H9 (cell line): ENCODE results near the gene ATXN7. TPM values are rescaled to one million over a fixed set of nuclear protein-coding genes. Genes with fewer than 3 reads are reported as not detected.

Experiments used
- DNase-seq: peaks from one replicate; pipeline ENCODE4 v3.0.0-alpha.2; 2017
- H2AFZ ChIP-seq: one replicate; pipeline ENCODE4 v1.6.1; 2013; ENCODE audit warnings: mild to moderate bottlenecking, low read length, control low read depth, moderate library complexity
- H2AK5ac ChIP-seq: 2 replicates; pipeline ENCODE4 v1.6.1; 2013; ENCODE audit warnings: low read length, control low read depth, mixed read lengths; ENCODE audit not compliant: insufficient read length
- H2BK120ac ChIP-seq: one replicate; pipeline ENCODE4 v1.6.1; 2013; ENCODE audit warnings: low read depth, mild to moderate bottlenecking, low read length, control low read depth, inconsistent platforms; ENCODE audit not compliant: poor library complexity, severe bottlenecking
- H2BK12ac ChIP-seq: 2 replicates; pipeline ENCODE4 v1.6.1; 2013; ENCODE audit warnings: low read length, control low read depth, mixed read lengths, low read depth; ENCODE audit not compliant: insufficient read length
- H2BK15ac ChIP-seq: 2 replicates; pipeline ENCODE4 v1.6.1; 2013; ENCODE audit warnings: low read depth, low read length, control low read depth
- H2BK20ac ChIP-seq: one replicate; pipeline ENCODE4 v1.6.1; 2013; ENCODE audit warnings: low read depth, mild to moderate bottlenecking, low read length, control low read depth, inconsistent platforms; ENCODE audit not compliant: poor library complexity, severe bottlenecking
- H2BK5ac ChIP-seq: 2 replicates; pipeline ENCODE4 v1.6.1; 2013; ENCODE audit warnings: low read length, control low read depth, mixed read lengths; ENCODE audit not compliant: insufficient read length
- H3K14ac ChIP-seq: 2 replicates; pipeline ENCODE4 v1.6.1; 2013; ENCODE audit warnings: low read length, control low read depth; ENCODE audit not compliant: insufficient read depth
- H3K18ac ChIP-seq: 2 replicates; pipeline ENCODE4 v1.6.1; 2013; ENCODE audit warnings: low read depth, mild to moderate bottlenecking, mixed read lengths, low read length, control low read depth; ENCODE audit not compliant: insufficient read length
- H3K23ac ChIP-seq: 2 replicates; pipeline ENCODE4 v1.6.1; 2013; ENCODE audit warnings: low read length, control low read depth, mixed read lengths, low read depth; ENCODE audit not compliant: insufficient read length
- H3K23me2 ChIP-seq: 2 replicates; pipeline ENCODE4 v1.6.1; 2013; ENCODE audit warnings: low read depth, mild to moderate bottlenecking, mixed read lengths, low read length, control low read depth; ENCODE audit not compliant: insufficient read length, poor library complexity, severe bottlenecking
- H3K27ac ChIP-seq: 2 replicates; pipeline ENCODE4 v1.5.1; 2013; ENCODE audit warnings: low read length, control low read depth, mixed read lengths, low read depth; ENCODE audit not compliant: insufficient read length
- H3K27me3 ChIP-seq: 2 replicates; pipeline ENCODE4 v1.6.1; 2013; ENCODE audit warnings: low read length, control low read depth, inconsistent platforms; ENCODE audit not compliant: insufficient read depth
- H3K4ac ChIP-seq: 2 replicates; pipeline ENCODE4 v1.6.1; 2013; ENCODE audit warnings: low read depth, mild to moderate bottlenecking, control low read depth, inconsistent platforms, low read length, moderate library complexity
- H3K4me1 ChIP-seq: 2 replicates; pipeline ENCODE4 v1.6.1; 2013; ENCODE audit warnings: low read length, control low read depth, inconsistent platforms; ENCODE audit not compliant: insufficient read depth
- H3K4me2 ChIP-seq: 2 replicates; pipeline ENCODE4 v1.6.1; 2013; ENCODE audit warnings: low read length, control low read depth, mixed read lengths; ENCODE audit not compliant: insufficient read length, insufficient read depth
- H3K56ac ChIP-seq: 2 replicates; pipeline ENCODE4 v1.6.1; 2013; ENCODE audit warnings: low read depth, mild to moderate bottlenecking, mixed read lengths, low read length, control low read depth; ENCODE audit not compliant: insufficient read length
- H3K79me1 ChIP-seq: 2 replicates; pipeline ENCODE4 v1.6.1; 2013; ENCODE audit warnings: low read depth, mild to moderate bottlenecking, moderate library complexity, low read length, control low read depth, inconsistent platforms; ENCODE audit not compliant: insufficient read depth, poor library complexity, severe bottlenecking
- H3K79me2 ChIP-seq: 2 replicates; pipeline ENCODE4 v1.6.1; 2013; ENCODE audit warnings: low read length, control low read depth, inconsistent platforms; ENCODE audit not compliant: insufficient read depth
- H3K9ac ChIP-seq: 2 replicates; pipeline ENCODE4 v1.6.1; 2013; ENCODE audit warnings: low read length, control low read depth, mixed read lengths; ENCODE audit not compliant: insufficient read length; ENCODE audit errors: extremely low read depth
- H3K9me3 ChIP-seq: one replicate; pipeline ENCODE4 v1.6.1; 2013; ENCODE audit warnings: low read depth, low read length, inconsistent platforms; ENCODE audit not compliant: control insufficient read depth
- H3T11ph ChIP-seq: one replicate; pipeline ENCODE4 v1.6.1; 2013; ENCODE audit warnings: mild to moderate bottlenecking, low read length, control low read depth, inconsistent platforms
- H4K20me1 ChIP-seq: one replicate; pipeline ENCODE4 v1.6.1; 2013; ENCODE audit not compliant: control insufficient read depth, insufficient read length, insufficient read depth
- H4K5ac ChIP-seq: 2 replicates; pipeline ENCODE4 v1.6.1; 2013; ENCODE audit warnings: low read depth, mild to moderate bottlenecking, mixed read lengths, low read length, control low read depth; ENCODE audit not compliant: insufficient read length
- H4K8ac ChIP-seq: replicated peaks from 2 replicates; pipeline ENCODE4 v1.6.1; 2013; ENCODE audit warnings: low read length, control low read depth, mixed read lengths, low read depth; ENCODE audit not compliant: insufficient read length
- H4K91ac ChIP-seq: 2 replicates; pipeline ENCODE4 v1.6.1; 2013; ENCODE audit warnings: low read depth, mild to moderate bottlenecking, moderate library complexity, mixed read lengths, low read length, control low read depth; ENCODE audit not compliant: insufficient read length
- H3K27ac Mint-ChIP-seq, 3 experiments: 2 replicates in 2 of 3; 3 replicates in 1 of 3; pipeline ENCODE4 v1.8.0; 2020 to 2021; ENCODE audit warnings: mixed read lengths in 3 of 3, mild to moderate bottlenecking in 1 of 3, moderate library complexity in 1 of 3
- H3K27me3 Mint-ChIP-seq: 2 replicates; pipeline ENCODE4 v1.8.0; 2021; ENCODE audit warnings: low read depth, mild to moderate bottlenecking, moderate library complexity, mixed read lengths
- H3K36me3 Mint-ChIP-seq, 3 experiments: 2 replicates in 2 of 3; 3 replicates in 1 of 3; pipeline ENCODE4 v1.8.0; 2020 to 2021; ENCODE audit warnings: low read depth in 3 of 3, mixed read lengths in 3 of 3; ENCODE audit not compliant: insufficient read depth in 1 of 3
- H3K4me1 Mint-ChIP-seq, 2 experiments: 2 replicates each; pipeline ENCODE4 v1.8.0; 2020; ENCODE audit warnings: mixed read lengths in 2 of 2
- H3K4me3 Mint-ChIP-seq, 2 experiments: 2 replicates in 1 of 2; 3 replicates in 1 of 2; pipeline ENCODE4 v1.8.0; 2020 to 2021; ENCODE audit warnings: mild to moderate bottlenecking in 2 of 2, mixed read lengths in 2 of 2, moderate library complexity in 1 of 2
- H3K9me3 Mint-ChIP-seq, 2 experiments: 2 replicates in 1 of 2; 3 replicates in 1 of 2; pipeline ENCODE4 v1.8.0; 2020; ENCODE audit warnings: mild to moderate bottlenecking in 2 of 2, mixed read lengths in 2 of 2, moderate library complexity in 1 of 2
- CTCF ChIP-seq: fragments of 200-600 bp; sonication (generic); conservative IDR thresholded peaks from 3 replicates; pipeline ENCODE4 v1.8.0; 2021; ENCODE audit warnings: antibody characterized with exemption, mild to moderate bottlenecking
- WGBS: extraction: QIAGEN DNeasy Blood & Tissue Kit; methylation state at CpG from one replicate; pipeline ENCODE4 v1.1.7; 2013; ENCODE audit warnings: missing lambda C conversion rate, low lambda C conversion rate, mixed read lengths; ENCODE audit not compliant: insufficient read length; ENCODE audit errors: extremely low coverage; 5-methylcytosine and 5-hydroxymethylcytosine counted together
- total RNA-seq: library from RNA; stranded (reverse); gene quantifications from 2 replicates; pipeline ENCODE4 v1.2.1, GENCODE V29; 2021

Gene ATXN7
- total RNA-seq, 1 experiment from 2014 or later, result 21.5 TPM

GRCh38 chr3:64010199-64010598, 146.5 kb downstream of the ATXN7 start:
- H2BK120ac ChIP-seq, result no peak overlapping the region
- H3K23me2 ChIP-seq, result no peaks in the 10 kb centered on the region
- no peak overlapping the region for H3K18ac ChIP-seq
- H3K27ac ChIP-seq, result no peak overlapping the region
- no peak overlapping the region for H3K27ac Mint-ChIP-seq
- H4K8ac ChIP-seq, result no peak overlapping the region
- WGBS, result no CpG with 5 or more reads among the region's 5 CpGs
- DNase-seq, result no peak
- H4K5ac ChIP-seq, result no peak overlapping the region
- H3K4me1 ChIP-seq, result no peaks in the 10 kb centered on the region
- H2BK5ac ChIP-seq, result no peak overlapping the region
- no peak overlapping the region for H2AK5ac ChIP-seq
- no peak overlapping the region for H2AFZ ChIP-seq
- H3K9ac ChIP-seq, result no peak overlapping the region
- no peaks in the 10 kb centered on the region for H3K4me1 Mint-ChIP-seq
- H3K14ac ChIP-seq, result no peak overlapping the region
- H4K20me1 ChIP-seq, result no peaks in the 10 kb centered on the region
- H3K4ac ChIP-seq, result no peak overlapping the region
- peaks cover 28 to 73% (median 51%) of the 10 kb centered on the region in 3 experiments for H3K36me3 Mint-ChIP-seq
- no peaks in the 10 kb centered on the region for H3K9me3 ChIP-seq
- H3K23ac ChIP-seq, result no peak overlapping the region
- no peak overlapping the region for H3K4me3 Mint-ChIP-seq
- no peaks in the 10 kb centered on the region for H3K27me3 Mint-ChIP-seq
- no peak overlapping the region for H3K4me2 ChIP-seq
- H2BK20ac ChIP-seq, result no peak overlapping the region
- H4K91ac ChIP-seq, result no peak overlapping the region
- H3K56ac ChIP-seq, result no peak overlapping the region
- no peaks in the 10 kb centered on the region for H3K9me3 Mint-ChIP-seq
- no peak overlapping the region for H2BK12ac ChIP-seq
- H3K79me1 ChIP-seq, result no peaks in the 10 kb centered on the region
- no peak overlapping the region for H2BK15ac ChIP-seq
- no peaks in the 10 kb centered on the region for H3K79me2 ChIP-seq
- no peaks in the 10 kb centered on the region for H3K27me3 ChIP-seq
- H3T11ph ChIP-seq, result no peak overlapping the region
- TF ChIP-seq CTCF, result no peak
